NB4 (cell line): Measurements from ENCODE around the gene GPN3.

Source experiments
- CTCF ChIP-seq: IDR thresholded peaks from one replicate; pipeline ENCODE4 v1.5.1; 2012; ENCODE audit warnings: low read depth, low read length
- MYC ChIP-seq: IDR thresholded peaks from 2 replicates; pipeline ENCODE4 v1.6.1; 2011; ENCODE audit warnings: low read depth, low read length
- POLR2A ChIP-seq: IDR thresholded peaks from 2 replicates; pipeline ENCODE4 v1.6.1; 2011; ENCODE audit warnings: mild to moderate bottlenecking; ENCODE audit not compliant: insufficient read length; ENCODE audit errors: extremely low read depth

- TF ChIP-seq CTCF = no peak
- TF ChIP-seq POLR2A = peak; percentile 93
- peak; percentile 97 for TF ChIP-seq MYC
Measured at GRCh38 chr12:110501752-110502738, 34.0 kb upstream of the GPN3 start, which contains the start of the genes RAD9B and VPS29.
